Right hindlimb (tissue), 1 donor: ENCODE results near the gene DCANP1.

Experiments used
- DNase-seq: peaks from one replicate; pipeline ENCODE4 v3.0.0-alpha.2; 2018

DCANP1 gene

DNA sequence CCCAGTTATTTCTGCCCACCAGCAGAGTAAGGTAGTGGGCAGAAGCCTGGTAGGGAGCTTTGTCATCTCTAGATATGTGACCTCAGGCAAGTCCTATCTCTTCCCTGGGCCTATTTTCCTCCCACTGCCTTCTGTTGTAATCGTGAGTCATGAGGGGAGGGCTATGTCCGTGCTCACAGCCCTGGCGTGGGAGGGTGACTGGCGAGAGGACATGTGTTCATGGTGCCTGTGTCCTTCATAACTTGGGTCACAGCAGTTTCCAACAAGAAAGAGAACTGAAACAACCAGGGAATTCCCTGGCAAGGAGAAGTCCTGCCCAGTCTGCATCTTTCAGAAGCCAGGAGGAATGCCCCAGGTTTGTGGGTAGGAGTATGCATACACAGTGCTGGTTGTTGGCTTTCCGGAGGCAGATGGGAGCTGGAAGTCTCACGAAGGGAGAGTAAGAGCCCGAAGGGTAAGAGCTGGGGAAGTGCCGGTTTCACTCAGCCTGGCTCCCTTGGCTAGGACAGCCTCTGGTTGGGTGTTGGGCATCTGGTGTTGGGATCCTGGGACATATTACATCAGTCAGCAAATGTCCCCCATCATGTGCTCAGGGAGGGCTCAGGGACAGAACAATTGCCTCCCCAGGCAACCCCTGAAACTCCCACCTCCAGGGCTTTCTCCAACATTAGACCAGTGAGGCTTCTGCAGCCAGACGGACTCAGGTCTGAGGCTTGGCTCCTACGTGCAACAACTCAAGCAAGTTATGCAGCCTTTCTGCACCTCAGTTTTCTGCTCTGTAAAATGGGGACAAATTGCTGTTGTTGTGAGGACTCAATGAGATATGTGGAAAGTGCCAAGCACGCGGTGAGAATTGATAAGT, 9.3 kb upstream of the DCANP1 start:
- DNase-seq = peak; percentile 16

DNA sequence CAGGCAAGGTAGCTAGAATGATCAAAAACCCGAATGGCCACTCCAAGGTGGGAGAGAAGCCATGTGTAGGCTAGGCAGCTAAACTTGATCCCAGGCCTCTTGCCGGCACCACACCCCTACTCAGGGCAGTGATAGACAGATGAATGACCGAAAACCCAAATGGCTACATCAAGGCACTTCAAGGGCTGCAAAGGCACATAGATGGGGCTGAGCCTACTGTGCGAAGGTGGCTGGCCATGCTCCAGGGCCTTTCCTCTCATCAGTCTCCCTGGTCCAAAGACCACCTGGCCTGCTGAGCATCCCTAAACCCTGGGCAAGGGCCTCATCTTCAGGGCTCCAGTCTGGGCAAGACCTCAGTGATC, 8.7 kb upstream of the DCANP1 start:
- peak; percentile 7 for DNase-seq

DNA sequence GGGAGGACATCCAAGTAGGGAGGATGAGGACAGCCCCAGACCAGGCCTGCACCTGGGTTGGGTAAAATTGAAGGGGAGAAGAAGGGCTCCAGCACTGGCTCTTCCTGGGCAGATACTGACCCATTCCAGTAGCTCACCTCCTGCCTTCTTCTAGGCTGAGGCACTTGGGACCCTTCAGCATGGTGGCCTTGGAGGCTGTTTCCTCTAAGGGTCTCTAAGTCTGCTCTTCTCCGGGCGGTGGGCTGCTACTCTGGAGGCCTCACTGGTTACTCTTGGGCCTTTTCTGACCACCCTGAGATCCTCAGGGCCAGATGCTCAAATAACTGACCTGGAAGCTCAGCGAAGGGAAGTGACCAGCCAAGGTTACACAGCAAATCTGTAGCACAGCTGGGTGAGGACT, 7.8 kb upstream of the DCANP1 start:
- DNase-seq = peak; percentile 8

DNA sequence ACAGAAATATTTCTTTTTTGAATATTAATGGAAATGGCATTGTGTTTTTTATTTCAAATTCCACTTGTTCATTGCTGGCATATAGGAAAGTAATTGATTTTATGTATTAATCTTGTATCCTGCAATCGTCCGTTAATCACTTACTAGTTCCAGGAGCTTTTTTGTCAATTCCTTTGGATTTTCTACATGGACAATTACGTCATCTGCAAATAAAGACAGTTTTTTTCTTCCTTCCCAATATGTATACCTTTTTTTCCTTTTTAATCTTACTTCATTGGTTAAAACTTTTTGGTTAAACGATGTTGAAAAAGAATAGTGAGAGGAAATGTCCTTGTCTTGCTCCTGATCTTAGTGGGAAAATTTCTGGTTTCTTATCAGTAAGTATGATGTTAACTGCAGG, 6.5 kb upstream of the DCANP1 start:
- DNase-seq = no peak

- DNase-seq = no peak
These were observed 5.3 kb upstream of the DCANP1 start, which contains the start of gene TIFAB for GRCh38 chr5:135452321-135453030. TIFAB (minus strand) TSS chr5:135452351; CDS start chr5:135449939, 2,412 bp downstream.

DNA sequence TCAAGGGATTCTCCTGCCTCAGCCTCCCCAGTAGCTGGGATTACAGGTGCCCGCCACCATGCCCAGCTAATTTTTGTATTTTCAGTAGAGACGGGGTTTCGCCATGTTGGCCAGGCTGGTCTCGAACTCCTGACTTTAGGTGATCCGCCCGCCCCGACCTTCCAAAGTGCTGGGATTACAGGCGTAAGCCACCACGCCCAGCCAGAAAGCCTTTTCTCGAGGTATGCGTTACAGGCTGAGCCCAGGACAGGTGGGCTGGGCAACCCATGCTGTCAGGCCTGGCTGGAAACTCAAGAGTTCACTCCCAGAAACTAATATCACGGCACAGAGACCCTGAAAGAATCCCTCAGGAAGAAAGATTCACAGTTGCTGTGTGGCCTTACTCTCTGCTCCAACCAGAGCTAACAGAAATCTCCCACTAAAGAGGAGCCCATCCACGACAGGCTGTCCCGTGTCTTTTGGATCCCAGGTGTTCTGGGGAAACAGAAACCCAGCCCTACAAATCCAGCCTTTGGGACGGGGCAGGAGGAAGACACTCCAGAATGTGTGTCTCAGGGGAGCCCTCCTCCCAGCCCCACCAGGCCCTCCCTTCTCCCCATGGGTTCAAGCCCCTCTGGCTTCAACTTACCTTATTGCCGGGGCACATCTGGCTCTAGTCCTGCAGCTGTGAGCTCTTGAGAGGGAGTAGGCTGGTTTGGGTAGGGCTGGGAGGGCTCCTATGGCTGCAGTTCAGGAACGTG, 4.6 kb upstream of the DCANP1 start:
- DNase-seq = no peak

DNA sequence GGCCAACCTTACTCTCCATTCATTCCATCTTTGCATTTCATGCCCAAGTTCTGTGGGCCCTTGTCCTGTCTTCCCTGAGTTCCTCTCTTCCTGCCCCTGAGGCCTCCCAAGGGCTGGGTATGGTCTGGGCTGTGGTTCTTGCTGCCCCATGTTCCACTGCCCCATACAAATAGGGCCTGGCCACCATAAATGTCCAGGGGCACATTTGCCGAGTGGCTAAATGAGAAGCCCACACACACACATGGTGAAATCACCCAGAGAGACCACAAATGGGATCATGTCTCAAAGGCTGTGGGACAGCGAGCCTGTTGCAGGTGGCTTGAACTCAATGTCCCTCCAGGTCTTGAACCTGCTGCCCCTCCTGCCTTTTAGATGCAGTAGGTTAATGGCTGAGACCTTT, 3.8 kb upstream of the DCANP1 start:
- peak; percentile 7 for DNase-seq

DNA sequence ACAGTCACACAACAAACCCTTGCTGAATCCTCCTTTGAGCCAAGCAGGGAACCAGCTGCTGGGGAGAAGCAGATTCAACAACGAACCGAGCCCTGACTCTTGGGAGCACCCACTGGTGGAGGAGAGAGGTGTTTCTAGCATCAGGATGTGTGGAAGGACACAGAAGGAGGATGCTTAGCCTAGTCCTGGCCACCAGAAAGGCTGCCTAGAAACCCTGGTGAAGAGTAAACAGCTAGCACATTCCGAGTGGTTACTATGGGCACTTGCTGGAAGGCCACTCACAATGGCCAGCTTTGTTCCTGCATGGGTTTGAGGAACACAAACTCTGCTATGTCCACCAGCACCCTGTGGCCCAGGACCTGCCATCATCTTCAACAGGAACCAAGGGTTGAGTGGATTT, 3.2 kb upstream of the DCANP1 start:
- peak; percentile 8 for DNase-seq

DNA sequence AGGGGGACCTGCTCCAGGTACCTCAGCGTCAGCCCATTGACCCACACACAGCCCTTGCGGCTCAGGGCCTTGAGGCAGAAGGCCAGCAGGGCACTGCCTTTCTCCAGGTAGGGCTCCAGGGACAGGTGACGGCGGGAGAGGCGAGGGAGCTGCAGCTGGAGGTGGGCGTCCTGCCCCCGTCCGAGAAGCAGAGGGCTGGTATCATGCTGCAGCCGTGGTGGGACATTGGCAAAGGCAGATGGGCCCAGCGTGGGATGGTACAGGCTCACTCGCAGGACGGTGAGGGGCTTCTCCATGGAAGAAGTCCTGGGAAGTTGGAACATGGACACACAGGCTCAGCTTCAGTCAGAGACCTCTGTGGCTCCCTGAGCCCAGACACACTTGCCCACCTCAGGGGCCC, 2.5 kb upstream of the DCANP1 start:
- no peak for DNase-seq

DNA sequence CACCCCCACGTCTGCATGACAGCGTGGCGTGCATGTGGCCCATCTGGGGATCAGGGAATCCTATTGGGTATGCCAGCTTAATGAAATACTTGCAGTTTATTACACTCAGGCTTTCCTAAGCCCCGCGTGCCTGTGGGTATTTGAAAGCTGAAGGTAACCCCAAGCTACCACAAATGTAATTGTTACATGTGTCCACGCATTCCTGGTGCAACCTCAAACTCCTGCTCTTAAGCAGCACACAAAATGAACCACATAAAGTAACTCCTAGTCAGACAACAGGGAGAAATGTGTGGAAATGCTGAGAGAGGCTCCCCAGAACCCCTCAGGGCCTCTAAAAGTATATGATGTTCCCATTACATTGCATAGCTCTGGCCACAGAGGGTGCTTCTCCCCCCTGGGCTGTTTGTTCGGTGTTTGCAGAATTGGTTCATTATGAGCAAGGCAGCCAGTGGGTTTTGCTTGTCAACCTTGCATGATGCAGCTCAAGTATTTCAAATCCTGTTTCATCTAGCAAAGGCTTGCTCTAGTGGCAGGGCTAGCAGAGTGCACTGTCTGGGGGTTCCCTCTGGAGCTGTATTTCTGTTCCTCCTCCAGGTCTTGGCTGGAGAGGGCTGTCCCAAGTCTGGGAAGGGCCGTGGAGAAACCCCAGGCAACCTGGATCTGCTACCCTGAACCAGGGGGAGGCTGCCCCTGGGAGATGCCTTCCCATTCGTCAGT, 1.8 kb upstream of the DCANP1 start:
- peak; percentile 10 for DNase-seq

- no peak for DNase-seq
These were observed 1.1 kb upstream of the DCANP1 start for GRCh38 chr5:135448071-135448739.

DNA sequence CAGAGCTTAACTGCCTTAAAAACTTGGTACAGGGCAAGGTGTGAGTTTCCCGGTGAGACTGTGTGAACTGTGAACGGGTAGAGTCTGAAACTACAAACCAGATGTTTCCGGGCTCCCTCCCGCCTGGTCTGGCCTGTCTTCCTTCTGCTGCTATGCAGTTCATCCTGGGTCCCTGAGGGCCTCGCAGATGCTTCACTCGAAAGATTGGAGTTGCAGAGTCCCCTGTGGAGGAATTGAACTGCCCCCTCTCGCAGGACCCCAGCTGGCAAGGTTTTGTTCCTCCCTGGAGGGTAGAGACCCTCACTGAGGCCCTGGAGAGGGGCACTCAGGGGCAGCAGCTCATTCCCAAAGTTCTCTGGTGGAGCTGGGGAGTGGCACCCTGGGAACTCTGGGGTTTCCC, 533 bp downstream of the DCANP1 start:
- DNase-seq = peak; percentile 50

- DNase-seq = no peak
These were observed 942 bp downstream of the DCANP1 start for GRCh38 chr5:135446206-135446605.

- DNase-seq = peak; percentile 16
These were observed 1.7 kb downstream of the DCANP1 start for GRCh38 chr5:135445306-135445985.

- no peak for DNase-seq
These were observed 2.3 kb downstream of the DCANP1 start for GRCh38 chr5:135444881-135445280.

DNA sequence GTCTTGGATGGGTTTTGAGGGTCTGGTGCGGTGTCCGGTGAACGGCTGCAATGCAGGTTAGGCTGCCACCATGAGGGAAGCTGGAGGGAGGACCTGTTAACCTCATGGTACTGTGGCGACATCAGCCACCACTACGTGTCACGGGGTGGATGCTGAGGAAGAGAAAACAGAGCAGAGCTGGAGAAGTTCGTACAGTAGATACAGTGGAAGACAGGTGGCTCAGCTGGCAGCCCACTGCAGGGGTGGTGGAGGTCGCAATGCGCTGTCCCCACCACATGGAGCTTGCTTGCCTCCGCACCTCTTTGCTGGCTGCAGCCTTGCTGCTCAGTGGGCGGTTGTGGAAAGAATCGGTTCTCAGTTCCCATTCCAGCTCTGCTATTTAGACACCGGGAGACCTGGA, 2.8 kb downstream of the DCANP1 start:
- DNase-seq = peak; percentile 14

DNA sequence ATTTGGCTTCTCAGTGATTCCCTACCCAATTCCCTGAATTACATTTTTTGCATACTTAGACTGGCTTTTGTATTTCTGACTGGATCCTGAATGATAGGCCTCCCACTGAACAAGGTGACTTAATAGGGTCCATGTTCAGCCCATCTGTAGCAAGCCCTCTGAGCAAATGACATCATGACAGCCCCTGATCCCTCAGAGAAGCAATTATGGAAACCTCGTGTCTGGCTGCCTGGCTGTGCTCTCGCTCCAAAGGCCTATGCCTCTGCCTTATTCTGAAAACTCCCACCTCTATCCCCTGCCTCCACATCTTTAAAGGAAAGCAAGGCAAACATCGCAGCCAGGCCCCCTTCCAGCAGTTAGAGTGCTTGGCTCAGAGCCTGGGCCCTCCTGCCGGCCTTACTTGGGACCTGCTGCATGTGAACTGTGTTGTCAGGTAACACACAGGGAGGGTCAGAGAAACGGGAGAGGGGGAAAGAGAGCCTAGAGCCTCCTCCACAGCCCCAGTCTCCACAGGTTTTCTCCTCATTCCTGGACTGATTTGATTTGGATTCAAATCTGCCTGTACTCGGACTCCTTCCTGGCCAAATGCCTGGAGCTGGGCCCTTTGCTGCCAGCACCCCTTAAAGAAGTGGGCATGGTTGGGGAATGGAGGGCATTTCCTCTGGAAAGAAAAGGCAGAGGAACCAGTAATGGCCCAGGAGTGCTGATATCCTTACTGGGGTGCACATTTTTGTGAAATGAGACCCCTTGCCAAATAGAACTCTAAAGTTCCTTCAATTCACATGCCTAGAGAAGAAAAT, 3.8 kb downstream of the DCANP1 start:
- DNase-seq = peak; percentile 69

DNA sequence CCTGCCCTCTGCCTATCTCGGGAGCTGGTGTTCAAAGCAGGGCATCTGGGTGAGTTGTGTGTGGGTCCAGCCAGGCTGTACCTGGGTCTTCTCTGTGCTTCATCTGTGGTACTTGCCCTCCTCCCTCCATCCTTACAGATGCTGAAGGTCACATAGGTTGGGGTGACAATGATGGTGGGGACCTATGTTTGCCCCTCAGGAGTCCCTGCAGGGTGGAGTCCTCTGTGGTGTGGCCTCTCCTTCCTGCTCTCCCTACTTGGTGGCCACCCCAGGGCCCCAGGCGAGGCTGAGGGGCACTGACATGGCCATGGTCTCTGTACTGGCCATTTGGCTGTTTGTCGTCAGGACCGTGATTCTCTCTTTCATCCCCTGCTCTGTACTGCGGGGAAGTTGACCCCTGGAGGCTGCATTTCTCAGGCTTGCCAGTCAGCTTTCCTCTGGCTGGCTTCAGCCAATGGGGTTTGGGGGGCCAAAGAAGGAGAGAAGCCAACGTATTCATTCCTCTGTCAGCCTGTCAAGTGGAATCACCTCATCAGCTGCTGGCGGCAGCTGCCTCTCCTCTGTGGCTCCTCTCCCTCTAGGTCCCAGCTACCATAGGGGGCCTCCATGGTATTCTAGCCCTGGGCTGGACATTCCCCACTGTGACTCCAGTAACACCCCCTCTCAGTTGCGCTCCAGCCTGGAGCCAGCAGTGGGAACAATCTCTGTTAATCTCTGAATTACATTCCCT, 4.6 kb downstream of the DCANP1 start:
- DNase-seq = no peak

- DNase-seq = no peak
These were observed 5.2 kb downstream of the DCANP1 start for GRCh38 chr5:135441919-135442318.

DNA sequence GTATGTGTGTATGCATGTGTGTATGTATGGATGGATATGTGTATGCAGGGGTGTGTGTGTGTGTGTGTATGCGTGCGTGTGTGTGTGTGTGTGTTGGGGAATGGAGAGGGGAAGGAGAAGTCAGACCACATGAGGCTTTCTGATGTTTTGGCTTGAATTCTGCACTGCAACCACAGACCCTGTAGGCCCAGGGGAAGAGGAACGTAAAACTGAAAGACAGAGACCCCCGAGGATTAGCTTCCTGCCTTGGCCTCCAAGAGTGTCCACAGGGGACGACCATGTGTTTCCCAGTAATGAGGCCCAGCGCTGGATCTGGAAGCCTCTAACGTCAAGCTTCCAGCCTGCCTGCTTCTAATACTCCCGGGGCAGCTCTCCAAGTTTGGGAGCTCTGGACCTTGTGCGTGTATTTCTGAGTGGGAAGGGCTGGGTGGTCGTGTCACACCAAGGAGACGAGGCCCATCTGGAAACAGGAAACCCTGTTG, 5.8 kb downstream of the DCANP1 start:
- DNase-seq = peak; percentile 74
